ENCODE measurements around the gene KMT5B.

KMT5B gene

GRCh38 chr11:68221406-68221805 is 8.3 kb upstream of the KMT5B start:
- H3K4me1 ChIP-seq (ENCODE audit: control insufficient read depth in 2 of 2, insufficient read depth in 2 of 2, low read length in 2 of 2), result peaks cover 2 to 4% of the 10 kb centered on the region in 2 donors
- H3K9ac ChIP-seq (ENCODE audit: low read depth in 1 of 2, low read length in 2 of 2), result no peak overlapping the region
- no peak overlapping the region for H3K4me3 ChIP-seq (ENCODE audit: low read length in 2 of 2)

GRCh38 chr11:68216171-68216938 is 3.3 kb upstream of the KMT5B start:
- Histone ChIP-seq H3K36me3 (ENCODE audit: control insufficient read depth in 2 of 2, insufficient read depth in 2 of 2, low read length in 2 of 2) (no peaks in the 10 kb centered on the region), H3K4me3 (ENCODE audit: low read length in 2 of 2) (peak overlapping the region; percentile 18 to 50), H3K4me1 (ENCODE audit: control insufficient read depth in 2 of 2, insufficient read depth in 2 of 2, low read length in 2 of 2) (peaks cover 19 to 28% of the 10 kb centered on the region in 2 donors), H3K9me3 (ENCODE audit: control insufficient read depth in 2 of 2, low read length in 2 of 2) (no peaks in the 10 kb centered on the region), H3K27ac (ENCODE audit: low read depth in 2 of 2, low read length in 2 of 2) (peak overlapping the region; percentile 80 to 83), H3K9ac (ENCODE audit: low read depth in 1 of 2, low read length in 2 of 2) (peak overlapping the region; percentile 67 to 79), H3K27me3 (ENCODE audit: control insufficient read depth in 2 of 2, insufficient read depth in 2 of 2, low read length in 2 of 2) (no peaks in the 10 kb centered on the region)

More at GRCh38 chr11:68221406-68221805, 8.3 kb upstream of the KMT5B start:
- Histone ChIP-seq H3K9me3 (ENCODE audit: control insufficient read depth in 2 of 2, low read length in 2 of 2) (no peaks in the 10 kb centered on the region), H3K27ac (ENCODE audit: low read depth in 2 of 2, low read length in 2 of 2) (no peak overlapping the region), H3K27me3 (ENCODE audit: control insufficient read depth in 2 of 2, insufficient read depth in 2 of 2, low read length in 2 of 2) (no peaks in the 10 kb centered on the region), H3K36me3 (ENCODE audit: control insufficient read depth in 2 of 2, insufficient read depth in 2 of 2, low read length in 2 of 2) (no peaks in the 10 kb centered on the region)

GRCh38 chr11:68215524-68216170 is 2.6 kb upstream of the KMT5B start:
- H3K27me3 ChIP-seq (ENCODE audit: control insufficient read depth in 2 of 2, insufficient read depth in 2 of 2, low read length in 2 of 2), result no peaks in the 10 kb centered on the region
- H3K4me1 ChIP-seq (ENCODE audit: control insufficient read depth in 2 of 2, insufficient read depth in 2 of 2, low read length in 2 of 2), result peaks cover 26 to 34% of the 10 kb centered on the region in 2 donors
- H3K27ac ChIP-seq (ENCODE audit: low read depth in 2 of 2, low read length in 2 of 2), result peak overlapping the region; percentile 80 to 83
- no peaks in the 10 kb centered on the region for H3K9me3 ChIP-seq (ENCODE audit: control insufficient read depth in 2 of 2, low read length in 2 of 2)
- peak overlapping the region; percentile 18 to 50 for H3K4me3 ChIP-seq (ENCODE audit: low read length in 2 of 2)
- H3K36me3 ChIP-seq (ENCODE audit: control insufficient read depth in 2 of 2, insufficient read depth in 2 of 2, low read length in 2 of 2), result no peaks in the 10 kb centered on the region
- H3K9ac ChIP-seq (ENCODE audit: low read depth in 1 of 2, low read length in 2 of 2), result peak overlapping the region; percentile 67 to 79

GRCh38 chr11:68215087-68215445 is 2.0 kb upstream of the KMT5B start:
- H3K36me3 ChIP-seq (ENCODE audit: control insufficient read depth in 2 of 2, insufficient read depth in 2 of 2, low read length in 2 of 2), result no peaks in the 10 kb centered on the region
- peak overlapping the region in 1 of 2 donors; percentile 26 for H3K4me3 ChIP-seq (ENCODE audit: low read length in 2 of 2)
- no peak overlapping the region for H3K9ac ChIP-seq (ENCODE audit: low read depth in 1 of 2, low read length in 2 of 2)
- H3K9me3 ChIP-seq (ENCODE audit: control insufficient read depth in 2 of 2, low read length in 2 of 2), result no peaks in the 10 kb centered on the region
- H3K27ac ChIP-seq (ENCODE audit: low read depth in 2 of 2, low read length in 2 of 2), result no peak overlapping the region
- no peaks in the 10 kb centered on the region for H3K27me3 ChIP-seq (ENCODE audit: control insufficient read depth in 2 of 2, insufficient read depth in 2 of 2, low read length in 2 of 2)
- H3K4me1 ChIP-seq (ENCODE audit: control insufficient read depth in 2 of 2, insufficient read depth in 2 of 2, low read length in 2 of 2), result peaks cover 29 to 36% of the 10 kb centered on the region in 2 donors

DNA sequence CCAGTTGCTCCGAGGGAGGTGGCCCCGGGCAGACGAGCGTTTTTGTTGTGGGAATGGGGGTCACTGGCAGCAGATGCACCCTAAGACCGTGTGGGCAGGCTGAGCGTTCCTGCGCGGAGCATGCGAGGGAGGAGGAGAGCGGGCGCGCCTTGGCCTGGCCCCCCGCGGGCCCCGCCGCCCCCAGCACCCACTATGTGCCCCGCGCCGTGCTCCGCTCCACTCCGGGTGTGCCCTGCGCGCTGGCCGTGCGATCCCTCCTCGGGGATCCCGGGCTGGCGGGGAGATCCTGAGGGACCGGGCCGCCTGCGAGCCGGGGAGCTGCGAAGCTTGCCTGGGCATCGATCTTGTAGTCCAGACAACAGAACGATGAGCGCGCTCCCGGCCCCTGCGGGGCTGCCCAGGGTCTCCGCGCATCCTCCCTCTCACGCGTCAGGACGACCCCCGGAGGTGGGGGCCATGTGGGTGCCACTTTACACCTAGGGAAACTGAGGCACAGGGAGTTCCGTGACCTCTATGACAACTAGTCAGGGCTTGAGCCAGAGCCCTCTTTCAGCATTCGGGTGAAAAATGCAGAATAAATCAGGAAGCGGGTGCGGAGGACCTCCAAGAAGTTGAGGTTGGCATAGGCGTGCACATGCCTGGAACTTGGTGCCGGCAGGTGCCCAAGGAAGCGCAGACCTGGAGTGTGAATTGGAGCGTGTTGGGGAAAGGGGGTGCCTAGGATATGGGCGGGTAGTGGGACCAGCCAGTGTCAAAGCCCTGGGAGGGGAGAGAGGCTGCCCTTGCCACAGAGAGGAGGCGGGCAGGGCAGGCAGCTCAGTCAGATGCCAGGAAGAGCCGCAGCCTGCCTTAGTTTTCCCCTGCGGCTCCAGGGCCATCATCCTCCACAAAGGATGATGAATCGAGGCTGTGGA is 1.3 kb upstream of the KMT5B start:
- no peaks in the 10 kb centered on the region for H3K27me3 ChIP-seq (ENCODE audit: control insufficient read depth in 2 of 2, insufficient read depth in 2 of 2, low read length in 2 of 2)
- H3K9ac ChIP-seq (ENCODE audit: low read depth in 1 of 2, low read length in 2 of 2), result peak overlapping the region; percentile 84 to 95
- H3K9me3 ChIP-seq (ENCODE audit: control insufficient read depth in 2 of 2, low read length in 2 of 2), result no peaks in the 10 kb centered on the region
- H3K4me3 ChIP-seq (ENCODE audit: low read length in 2 of 2), result peak overlapping the region; percentile 72 to 81
- H3K27ac ChIP-seq (ENCODE audit: low read depth in 2 of 2, low read length in 2 of 2), result peak overlapping the region; percentile 97 to 98
- H3K4me1 ChIP-seq (ENCODE audit: control insufficient read depth in 2 of 2, insufficient read depth in 2 of 2, low read length in 2 of 2), result peaks cover 33 to 42% of the 10 kb centered on the region in 2 donors
- H3K36me3 ChIP-seq (ENCODE audit: control insufficient read depth in 2 of 2, insufficient read depth in 2 of 2, low read length in 2 of 2), result no peaks in the 10 kb centered on the region

- Histone ChIP-seq H3K4me3 (ENCODE audit: low read length in 2 of 2) (peak overlapping the region; percentile 72 to 81), H3K27me3 (ENCODE audit: control insufficient read depth in 2 of 2, insufficient read depth in 2 of 2, low read length in 2 of 2) (no peaks in the 10 kb centered on the region), H3K4me1 (ENCODE audit: control insufficient read depth in 2 of 2, insufficient read depth in 2 of 2, low read length in 2 of 2) (peaks cover 40 to 45% of the 10 kb centered on the region in 2 donors), H3K9ac (ENCODE audit: low read depth in 1 of 2, low read length in 2 of 2) (peak overlapping the region; percentile 84 to 95), H3K27ac (ENCODE audit: low read depth in 2 of 2, low read length in 2 of 2) (peak overlapping the region; percentile 97 to 98), H3K36me3 (ENCODE audit: control insufficient read depth in 2 of 2, insufficient read depth in 2 of 2, low read length in 2 of 2) (no peaks in the 10 kb centered on the region), H3K9me3 (ENCODE audit: control insufficient read depth in 2 of 2, low read length in 2 of 2) (no peaks in the 10 kb centered on the region)
Measured at GRCh38 chr11:68213555-68214172, 568 bp upstream of the KMT5B start.

GRCh38 chr11:68212421-68213134 is 518 bp downstream of the KMT5B start:
- peak overlapping the region; percentile 83 to 94 for H3K4me3 ChIP-seq (ENCODE audit: low read length in 2 of 2)
- peak overlapping the region; percentile 73 to 88 for H3K9ac ChIP-seq (ENCODE audit: low read depth in 1 of 2, low read length in 2 of 2)
- peaks cover 40 to 45% of the 10 kb centered on the region in 2 donors for H3K4me1 ChIP-seq (ENCODE audit: control insufficient read depth in 2 of 2, insufficient read depth in 2 of 2, low read length in 2 of 2)

GRCh38 chr11:68211546-68211945 is 1.6 kb downstream of the KMT5B start:
- H3K4me3 ChIP-seq (ENCODE audit: low read length in 2 of 2), result peak overlapping the region; percentile 83 to 94
- H3K36me3 ChIP-seq (ENCODE audit: control insufficient read depth in 2 of 2, insufficient read depth in 2 of 2, low read length in 2 of 2), result no peaks in the 10 kb centered on the region
- peaks cover 40 to 42% of the 10 kb centered on the region in 2 donors for H3K4me1 ChIP-seq (ENCODE audit: control insufficient read depth in 2 of 2, insufficient read depth in 2 of 2, low read length in 2 of 2)
- H3K27ac ChIP-seq (ENCODE audit: low read depth in 2 of 2, low read length in 2 of 2), result peak overlapping the region; percentile 87 to 92
- no peaks in the 10 kb centered on the region for H3K27me3 ChIP-seq (ENCODE audit: control insufficient read depth in 2 of 2, insufficient read depth in 2 of 2, low read length in 2 of 2)
- no peaks in the 10 kb centered on the region for H3K9me3 ChIP-seq (ENCODE audit: control insufficient read depth in 2 of 2, low read length in 2 of 2)
- H3K9ac ChIP-seq (ENCODE audit: low read depth in 1 of 2, low read length in 2 of 2), result peak overlapping the region; percentile 73 to 88

More at GRCh38 chr11:68212421-68213134, 518 bp downstream of the KMT5B start:
- H3K27ac ChIP-seq (ENCODE audit: low read depth in 2 of 2, low read length in 2 of 2), result peak overlapping the region; percentile 92 to 98
- no peaks in the 10 kb centered on the region for H3K36me3 ChIP-seq (ENCODE audit: control insufficient read depth in 2 of 2, insufficient read depth in 2 of 2, low read length in 2 of 2)
- no peaks in the 10 kb centered on the region for H3K9me3 ChIP-seq (ENCODE audit: control insufficient read depth in 2 of 2, low read length in 2 of 2)
- no peaks in the 10 kb centered on the region for H3K27me3 ChIP-seq (ENCODE audit: control insufficient read depth in 2 of 2, insufficient read depth in 2 of 2, low read length in 2 of 2)

GRCh38 chr11:68206211-68206610 is 6.9 kb downstream of the KMT5B start:
- Histone ChIP-seq H3K36me3 (ENCODE audit: control insufficient read depth in 2 of 2, insufficient read depth in 2 of 2, low read length in 2 of 2) (no peaks in the 10 kb centered on the region), H3K4me3 (ENCODE audit: low read length in 2 of 2) (no peak overlapping the region), H3K27me3 (ENCODE audit: control insufficient read depth in 2 of 2, insufficient read depth in 2 of 2, low read length in 2 of 2) (no peaks in the 10 kb centered on the region), H3K9ac (ENCODE audit: low read depth in 1 of 2, low read length in 2 of 2) (no peak overlapping the region), H3K27ac (ENCODE audit: low read depth in 2 of 2, low read length in 2 of 2) (no peak overlapping the region), H3K4me1 (ENCODE audit: control insufficient read depth in 2 of 2, insufficient read depth in 2 of 2, low read length in 2 of 2) (peaks cover 20 to 24% of the 10 kb centered on the region in 2 donors), H3K9me3 (ENCODE audit: control insufficient read depth in 2 of 2, low read length in 2 of 2) (no peaks in the 10 kb centered on the region)
